CD4-positive, alpha-beta T cell treated with Interleukin-4 for 1 hour (primary cell): ENCODE measurements around the gene CTIF.
A peak's percentile ranks its signal among the peaks of the same experiment; 100 is the strongest.
"Not testable (repeated sequence)": the region's sequence is repeated elsewhere in the genome, so short reads cannot be mapped to it uniquely, and the experiment has no call there.

Source experiments
- DNase-seq, 2 donors: peaks; one replicate each; pipeline ENCODE4 v3.0.0-alpha.2; 2020 to 2022

CTIF gene

GRCh38 chr18:48715711-48716361 lies 177.0 kb downstream of the CTIF start:
- DNase-seq, result peak; percentile 7 to 69

- not testable (repeated sequence) for DNase-seq
Measured at GRCh38 chr18:48717227-48717626, 178.4 kb downstream of the CTIF start.

- DNase-seq, result no peak
Measured at GRCh38 chr18:48718251-48718959, 179.6 kb downstream of the CTIF start.

GRCh38 chr18:48719388-48719787 lies 180.6 kb downstream of the CTIF start:
- DNase-seq, result no peak

GRCh38 chr18:48719974-48720654 lies 181.3 kb downstream of the CTIF start:
- DNase-seq, result no peak

DNA sequence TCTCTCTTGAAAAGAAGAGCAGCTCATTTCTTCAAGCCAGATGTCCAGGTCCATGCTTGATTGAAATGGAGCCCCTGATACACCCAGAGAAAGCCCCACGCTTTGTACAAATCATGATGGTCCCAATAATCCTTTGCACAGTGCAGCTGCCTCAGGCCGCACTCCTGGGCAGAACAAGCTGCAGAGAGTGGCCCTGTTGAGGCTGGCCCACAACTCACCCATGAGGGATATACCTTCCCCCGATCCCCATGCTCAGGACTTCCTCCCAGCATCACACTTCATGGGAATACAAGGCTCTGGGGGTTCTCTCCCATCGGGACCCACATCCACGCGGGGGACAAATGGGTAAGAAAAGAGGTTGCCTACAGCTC lies 181.8 kb downstream of the CTIF start:
- no peak for DNase-seq

DNA sequence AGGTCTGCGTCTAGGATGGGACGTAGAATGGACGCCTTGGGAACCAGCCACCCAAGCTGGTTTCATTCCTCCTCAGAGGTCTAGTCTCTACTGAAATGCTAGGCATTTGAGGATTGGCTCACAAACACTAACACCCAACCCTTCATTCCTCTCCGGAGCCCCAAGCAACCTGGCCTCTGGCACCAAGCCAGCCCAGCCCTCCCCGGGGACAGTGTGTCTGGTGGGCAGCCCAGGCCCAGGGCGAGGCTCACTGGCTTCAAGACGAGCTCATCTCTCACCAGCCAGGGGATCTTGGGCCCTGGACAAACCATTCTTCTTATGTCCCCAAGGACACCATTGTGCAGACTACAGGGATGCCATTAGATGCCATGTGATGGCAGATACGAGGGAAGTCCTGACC lies 182.5 kb downstream of the CTIF start:
- DNase-seq, result no peak

GRCh38 chr18:48723016-48723415 lies 184.2 kb downstream of the CTIF start:
- no peak for DNase-seq

DNA sequence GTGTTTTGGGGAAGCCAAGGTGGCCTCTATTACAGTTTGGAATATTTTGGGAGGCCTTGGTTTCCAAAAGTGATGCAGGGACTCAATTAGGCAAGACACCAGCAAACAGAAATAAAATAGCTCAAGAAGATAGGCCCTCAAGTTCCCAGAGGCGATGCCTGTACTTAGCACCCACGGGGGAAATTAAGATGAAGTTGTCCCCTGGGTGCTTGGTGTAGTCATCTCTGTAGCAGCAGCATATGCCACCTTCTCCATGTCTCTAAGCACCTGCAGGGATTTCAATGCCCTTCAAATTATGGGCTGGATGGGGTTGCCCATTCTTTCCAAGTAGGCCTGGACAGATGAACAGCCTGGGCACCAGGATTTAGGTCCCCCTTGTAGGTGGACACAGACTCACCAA lies 185.0 kb downstream of the CTIF start:
- DNase-seq, result no peak

- no peak for DNase-seq
Measured at GRCh38 chr18:48724442-48724841, 185.6 kb downstream of the CTIF start.

DNA sequence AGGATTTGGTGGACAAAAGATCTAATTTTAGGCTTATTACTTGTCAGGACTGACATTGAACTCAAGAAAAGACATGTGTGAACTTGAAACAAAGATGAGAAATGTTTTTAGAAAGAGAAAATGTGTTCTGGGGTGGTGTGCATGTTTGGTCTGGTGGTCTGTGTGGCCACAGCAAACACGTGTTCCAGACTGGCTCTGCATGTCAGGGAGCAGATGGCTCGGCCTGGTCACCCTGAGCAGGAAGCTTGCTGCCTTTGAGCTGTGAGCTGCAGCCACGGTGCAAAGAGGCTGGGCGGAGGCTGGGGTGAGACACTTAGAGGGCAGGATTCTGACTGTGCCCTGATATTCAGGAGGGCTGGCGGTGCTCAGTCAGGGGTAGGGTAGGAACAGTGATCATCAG lies 186.1 kb downstream of the CTIF start:
- no peak for DNase-seq

GRCh38 chr18:48725562-48725961 lies 186.7 kb downstream of the CTIF start:
- no peak for DNase-seq

- DNase-seq, result no peak
Measured at GRCh38 chr18:48727681-48728080, 188.8 kb downstream of the CTIF start.

DNA sequence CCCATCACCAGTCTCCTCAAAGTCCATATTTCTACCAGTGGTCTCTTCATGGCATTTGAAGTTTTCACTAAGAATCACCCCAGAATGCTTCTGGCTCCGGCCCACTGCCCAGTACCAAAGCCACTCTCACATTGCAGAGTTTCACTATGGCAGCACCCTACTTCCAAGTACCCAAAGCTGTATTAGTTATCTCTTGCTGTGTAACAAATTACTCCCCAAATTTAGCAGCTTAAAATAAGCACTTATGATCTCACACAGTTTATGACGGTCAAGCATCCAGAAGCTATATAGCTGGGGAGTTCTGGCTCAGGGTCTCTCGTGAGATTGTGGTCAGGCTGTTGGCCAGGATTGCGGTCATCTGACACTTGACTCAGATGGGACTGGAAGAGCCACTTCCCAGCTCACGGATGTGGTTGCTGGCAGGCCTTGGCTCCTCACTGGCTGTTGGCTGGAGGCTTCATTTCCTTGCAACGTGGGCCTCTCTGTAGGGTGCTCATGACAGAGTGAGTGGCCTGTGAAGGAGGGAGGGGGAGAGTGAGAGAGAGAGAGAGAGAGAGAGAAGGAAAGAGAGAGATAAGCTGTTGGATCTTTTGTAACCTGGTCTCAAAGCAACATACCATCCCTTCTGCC lies 189.5 kb downstream of the CTIF start:
- no peak for DNase-seq

DNA sequence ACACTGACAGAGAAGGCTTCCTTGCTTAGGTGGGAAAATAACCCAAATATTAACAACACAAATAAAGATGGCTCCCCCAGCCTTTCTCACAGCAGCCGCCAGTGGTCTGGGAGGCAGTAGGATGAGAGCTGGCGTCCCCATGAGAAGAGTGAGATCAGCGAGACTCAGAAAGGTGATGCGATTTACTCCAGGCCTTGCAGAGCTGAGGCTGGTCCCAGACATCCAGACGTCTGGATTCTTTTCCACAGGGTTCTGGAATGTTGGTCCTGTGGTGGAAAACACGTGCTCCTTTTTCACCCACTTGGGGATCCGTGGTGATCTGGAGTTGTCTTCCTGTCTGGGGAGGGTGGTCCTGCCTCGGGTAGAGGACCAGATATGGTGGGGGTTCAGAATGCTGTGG lies 190.6 kb downstream of the CTIF start:
- no peak for DNase-seq

DNA sequence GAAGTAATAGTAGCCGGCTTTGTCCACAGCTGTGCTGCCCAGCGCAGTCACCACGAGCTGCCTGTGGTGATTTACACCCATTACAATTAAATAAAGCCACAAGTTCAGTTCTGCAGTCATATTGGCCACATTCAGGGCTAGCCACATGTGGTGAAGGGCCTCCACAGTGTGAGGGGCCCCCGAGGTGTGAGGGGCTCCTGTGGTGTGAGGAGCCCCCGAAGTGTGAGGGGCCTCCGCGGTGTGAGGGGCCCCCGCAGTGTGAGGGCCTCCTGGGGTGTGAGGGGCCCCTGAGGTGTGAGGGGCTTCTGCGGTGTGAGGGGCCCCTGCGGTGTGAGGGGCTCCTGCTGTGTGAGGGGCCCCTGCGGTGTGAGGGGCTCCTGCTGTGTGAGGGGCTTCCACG lies 191.2 kb downstream of the CTIF start:
- no peak for DNase-seq

DNA sequence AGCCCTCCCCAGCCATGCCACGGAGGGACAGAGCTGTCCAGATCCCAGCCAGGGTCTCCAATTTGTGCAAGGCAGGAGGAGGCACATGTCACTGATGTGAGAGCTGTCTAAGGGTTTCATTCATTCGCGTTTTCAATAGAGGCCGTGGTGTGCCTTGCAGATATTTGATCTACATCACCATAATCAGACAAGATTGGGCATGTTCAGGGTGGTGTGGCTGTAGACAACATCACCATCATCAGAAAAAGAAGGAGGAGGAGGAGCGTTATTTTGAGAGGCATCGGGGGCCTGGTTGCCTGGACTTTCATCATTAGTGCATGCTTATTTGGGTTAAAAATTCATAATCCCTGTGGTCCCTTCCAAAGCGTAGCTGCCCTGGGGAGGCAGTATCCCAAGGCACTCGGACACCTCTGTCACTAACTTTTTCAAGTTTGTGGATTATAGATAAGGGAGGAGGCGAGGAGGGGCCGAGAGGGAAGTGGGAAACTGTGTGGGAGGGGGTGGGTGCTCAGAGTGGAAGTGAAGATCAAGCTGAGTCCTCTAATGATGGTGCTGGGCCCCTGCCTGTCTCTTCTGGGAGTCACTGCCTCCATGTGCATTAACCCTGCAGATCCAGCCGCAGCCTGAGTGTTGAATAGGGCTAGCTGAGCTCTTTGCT lies 194.1 kb downstream of the CTIF start:
- DNase-seq, result no peak

- no peak for DNase-seq
Measured at GRCh38 chr18:48733643-48734253, 194.9 kb downstream of the CTIF start.

DNA sequence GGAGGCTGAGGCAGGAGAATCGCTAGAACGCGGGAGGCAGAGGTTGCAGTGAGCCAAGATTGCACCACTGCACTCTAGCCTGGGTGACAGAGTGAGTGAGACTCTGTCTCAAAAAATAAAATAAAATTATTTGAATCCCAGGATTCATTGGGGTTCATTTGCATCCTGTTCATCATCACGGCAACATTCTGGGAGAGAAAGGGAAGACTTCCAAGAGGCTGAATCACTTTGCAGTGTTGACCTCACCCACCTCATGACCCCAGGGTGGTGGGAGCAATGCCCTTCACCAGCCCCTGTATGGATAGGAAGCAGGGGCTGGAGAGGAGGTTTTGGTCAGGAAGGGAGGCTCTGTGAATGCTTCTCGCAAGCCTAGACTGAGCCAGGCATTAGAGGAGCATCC lies 195.6 kb downstream of the CTIF start:
- DNase-seq, result no peak

DNA sequence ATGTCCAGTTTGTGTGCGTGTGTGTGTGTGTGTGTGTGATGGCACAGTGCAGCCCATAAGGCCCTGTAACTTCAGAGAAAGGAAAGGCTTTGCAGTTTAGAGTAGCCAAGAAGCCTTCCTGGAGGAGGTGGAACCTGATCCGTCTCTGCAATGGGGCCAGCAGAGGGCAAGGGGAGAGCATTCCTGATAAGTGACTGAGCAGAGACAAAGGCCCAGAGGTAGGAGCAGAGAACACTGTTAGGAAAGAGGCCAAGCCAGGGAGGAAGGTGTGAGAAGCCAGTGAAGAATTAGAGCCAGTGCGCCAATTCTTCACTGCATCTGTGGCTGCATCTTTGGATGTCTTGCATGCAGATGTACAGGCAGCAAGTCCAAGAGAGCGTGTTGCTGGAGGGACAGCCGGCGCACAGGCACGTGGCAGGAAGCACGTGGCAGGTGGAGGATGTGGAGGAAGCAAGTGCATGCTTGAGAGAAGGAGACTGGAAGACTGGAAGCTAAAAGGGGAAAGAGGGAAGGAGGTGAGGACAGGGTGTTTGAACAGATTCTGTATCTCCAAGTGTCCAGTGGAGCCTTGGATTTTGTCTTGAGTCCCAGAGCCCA lies 196.3 kb downstream of the CTIF start:
- no peak for DNase-seq

DNA sequence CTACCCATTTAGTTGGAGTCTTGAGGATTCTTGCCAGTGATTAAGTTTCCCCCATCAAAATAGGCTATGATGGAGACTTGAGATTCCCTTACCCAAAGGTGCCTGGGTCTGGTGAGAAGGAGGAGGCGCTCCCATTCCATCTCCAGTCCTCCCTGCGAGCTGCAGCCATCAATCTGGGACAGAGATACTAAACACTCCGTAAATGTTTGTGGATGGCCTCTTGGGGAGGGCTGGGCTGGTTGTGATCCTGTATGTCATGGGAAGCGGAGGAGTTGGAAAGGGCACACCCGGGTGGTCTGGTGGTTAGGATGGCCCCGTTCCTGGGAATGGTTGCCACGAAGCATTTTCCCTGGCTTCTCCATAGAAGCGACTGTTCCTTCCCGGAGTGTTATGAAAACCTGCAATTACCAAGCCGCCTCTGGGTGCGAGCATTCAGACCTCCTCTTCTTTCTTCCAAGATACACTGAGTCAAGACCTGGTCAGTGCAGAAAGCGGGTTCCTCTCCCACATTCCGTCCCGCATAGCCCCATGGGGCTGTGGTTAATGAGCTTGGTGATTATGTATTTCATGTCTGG lies 196.9 kb downstream of the CTIF start:
- no peak for DNase-seq
